Stimulated activated CD4-positive, alpha-beta T cell treated with anti-CD3 and anti-CD28 coated beads, TNF-alpha, amount 100 ng/mL, for 1 hour (primary cell): Measurements from ENCODE around the gene SSNA1.
A peak's percentile ranks its signal among the peaks of the same experiment; 100 is the strongest.

Experiments
- DNase-seq, 3 donors: peaks; one replicate each; pipeline ENCODE4 v3.0.0-alpha.2; 2020; ENCODE audit warnings: low read depth in 3 of 3, low spot score in 1 of 3

The SSNA1 gene

GRCh38 chr9:137219757-137220316, 31.4 kb downstream of the SSNA1 start:
- no peak for DNase-seq

- no peak for DNase-seq
Measured at GRCh38 chr9:137220317-137221094, 32.0 kb downstream of the SSNA1 start.

GRCh38 chr9:137221095-137221505, 32.6 kb downstream of the SSNA1 start:
- no peak for DNase-seq

GRCh38 chr9:137221506-137222111, 33.1 kb downstream of the SSNA1 start:
- DNase-seq, result no peak

- no peak for DNase-seq
Measured at GRCh38 chr9:137222190-137223077, 34.0 kb downstream of the SSNA1 start, which contains the start of gene RNF208. Gene RNF208 (minus strand): TSS chr9:137222240. CDS start chr9:137221212, 1,028 bp downstream.

GRCh38 chr9:137223078-137223970, 34.8 kb downstream of the SSNA1 start:
- peak; percentile 97 to 99 (median 97) for DNase-seq

- DNase-seq, result no peak
Measured at GRCh38 chr9:137224830-137225694, 36.6 kb downstream of the SSNA1 start, which contains the start of gene CYSRT1. Gene CYSRT1 (plus strand): TSS chr9:137225174. CDS start chr9:137225622, 448 bp downstream.

- DNase-seq, result no peak
Measured at GRCh38 chr9:137225699-137226331, 37.3 kb downstream of the SSNA1 start.

GRCh38 chr9:137226338-137227053, 38.0 kb downstream of the SSNA1 start:
- DNase-seq, result no peak

- DNase-seq, result peak; percentile 57 to 70 (median 64)
Measured at GRCh38 chr9:137227054-137227852, 38.8 kb downstream of the SSNA1 start, which contains the start of gene RNF224. Gene RNF224 (plus strand): TSS chr9:137227502. CDS start chr9:137228336, 834 bp downstream.

- no peak for DNase-seq
Measured at GRCh38 chr9:137227853-137228505, 39.5 kb downstream of the SSNA1 start.

- no peak for DNase-seq
Measured at GRCh38 chr9:137228506-137228967, 40.1 kb downstream of the SSNA1 start.

GRCh38 chr9:137228968-137229896, 40.8 kb downstream of the SSNA1 start:
- DNase-seq, result no peak

GRCh38 chr9:137229903-137230704, 41.6 kb downstream of the SSNA1 start:
- DNase-seq, result no peak
